Erythroblast (primary cell): ENCODE data around the gene TXLNB.

ENCODE experiments used
- GATA1 ChIP-seq: IDR thresholded peaks from 2 replicates; pipeline ENCODE4 v1.6.1; 2011; ENCODE audit warnings: low read depth, mild to moderate bottlenecking, control low read depth, low read length, moderate library complexity
- POLR2A ChIP-seq: IDR thresholded peaks from 2 replicates; pipeline ENCODE4 v1.6.1; 2011; ENCODE audit warnings: mild to moderate bottlenecking, low read length

GRCh38 chr6:139291813-139292619 is at the start of gene TXLNB:
- TF ChIP-seq POLR2A, result no peak
- no peak for TF ChIP-seq GATA1
